NT2/D1 (cell line): ENCODE measurements around the gene DNMT1.
A peak's percentile ranks its signal among the peaks of the same experiment; 100 is the strongest.
"Not testable (repeated sequence)": the region's sequence is repeated elsewhere in the genome, so short reads cannot be mapped to it uniquely, and the experiment has no call there.

Source experiments
- DNase-seq: peaks from one replicate; pipeline ENCODE4 v3.0.0-alpha.2; 2011; ENCODE audit warnings: low read depth, low spot score
- H3K27me3 ChIP-seq: 2 replicates; pipeline ENCODE4 v1.6.0; 2011; ENCODE audit warnings: mild to moderate bottlenecking; ENCODE audit not compliant: insufficient read length, insufficient read depth
- H3K36me3 ChIP-seq: 2 replicates; pipeline ENCODE4 v1.6.1; 2011; ENCODE audit warnings: mild to moderate bottlenecking, low read length, mixed read lengths; ENCODE audit not compliant: insufficient read depth, insufficient read length
- H3K4me1 ChIP-seq: 2 replicates; pipeline ENCODE4 v1.5.1; 2011; ENCODE audit not compliant: insufficient read depth, insufficient read length
- H3K4me3 ChIP-seq: 2 replicates; pipeline ENCODE4 v1.5.1; 2011; ENCODE audit warnings: low read depth; ENCODE audit not compliant: insufficient read length
- H3K9ac ChIP-seq: 2 replicates; pipeline ENCODE4 v1.6.0; 2011; ENCODE audit warnings: low read depth; ENCODE audit not compliant: insufficient read length
- H3K9me3 ChIP-seq: 2 replicates; pipeline ENCODE4 v1.5.1; 2011; ENCODE audit warnings: mild to moderate bottlenecking, low read length; ENCODE audit not compliant: insufficient read depth
- SUZ12 ChIP-seq: IDR thresholded peaks from 2 replicates; pipeline ENCODE4 v1.6.1; 2011; ENCODE audit not compliant: insufficient read length, insufficient read depth; ENCODE audit errors: extremely low read depth
- YY1 ChIP-seq: IDR thresholded peaks from 2 replicates; pipeline ENCODE4 v1.6.1; 2011; ENCODE audit not compliant: insufficient read length, insufficient read depth
- ZNF274 ChIP-seq: IDR thresholded peaks from 2 replicates; pipeline ENCODE4 v1.6.1; 2011; ENCODE audit warnings: mild to moderate bottlenecking, low read depth, low read length

The DNMT1 gene

DNA sequence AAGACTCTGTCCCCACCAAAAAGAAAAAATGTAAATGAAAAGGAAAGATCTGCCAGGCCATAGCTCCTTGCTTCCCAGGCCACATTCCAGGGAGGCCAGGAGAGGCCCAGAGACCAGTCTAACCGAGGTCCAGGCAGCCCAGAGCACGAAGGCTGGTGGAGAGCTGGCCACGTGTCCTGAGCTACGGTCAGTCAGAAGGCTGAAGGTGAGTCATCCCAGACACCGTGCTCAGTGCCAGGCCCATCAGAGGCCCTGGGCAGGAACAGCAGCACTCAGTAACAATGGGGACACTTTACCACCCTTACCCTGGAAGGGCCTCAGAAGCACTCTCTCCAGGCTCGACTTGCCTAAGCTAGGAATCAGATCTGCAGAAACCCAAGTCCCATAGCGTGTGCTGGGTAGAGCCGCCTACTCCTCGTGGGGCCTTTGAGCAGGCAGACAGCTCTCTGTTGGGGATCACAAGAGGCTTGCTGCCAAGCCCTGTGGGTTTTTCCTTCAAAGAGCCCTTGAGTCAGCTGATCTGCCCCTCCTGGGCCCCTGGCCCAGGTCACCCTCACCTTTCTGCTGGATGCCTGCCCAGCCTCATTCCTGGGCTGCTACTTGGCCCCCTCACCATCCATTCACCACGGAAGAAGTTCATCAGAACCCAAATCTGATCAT, 11.6 kb upstream of the DNMT1 start:
- peaks cover 8% of the 10 kb centered on the region for H3K4me1 ChIP-seq
- no peaks in the 10 kb centered on the region for H3K27me3 ChIP-seq
- DNase-seq = no peak
- H3K36me3 ChIP-seq = no peaks in the 10 kb centered on the region
- H3K9me3 ChIP-seq = no peaks in the 10 kb centered on the region; the same call in 1 of the 2 replicates
- no peak overlapping the region for H3K9ac ChIP-seq
- TF ChIP-seq YY1 (no peak), SUZ12 (no peak), ZNF274 (no peak)
- H3K4me3 ChIP-seq = no peak overlapping the region

GRCh38 chr19:10205636-10206035, 10.9 kb upstream of the DNMT1 start:
- Histone ChIP-seq H3K27me3 (no peaks in the 10 kb centered on the region), H3K9ac (no peak overlapping the region), H3K4me3 (no peak overlapping the region), H3K4me1 (peaks cover 8% of the 10 kb centered on the region), H3K9me3 (no peaks in the 10 kb centered on the region; the same call in 1 of the 2 replicates), H3K36me3 (no peaks in the 10 kb centered on the region)
- DNase-seq = no peak
- TF ChIP-seq YY1 = no peak
- TF ChIP-seq SUZ12 = no peak
- TF ChIP-seq ZNF274 = no peak

DNA sequence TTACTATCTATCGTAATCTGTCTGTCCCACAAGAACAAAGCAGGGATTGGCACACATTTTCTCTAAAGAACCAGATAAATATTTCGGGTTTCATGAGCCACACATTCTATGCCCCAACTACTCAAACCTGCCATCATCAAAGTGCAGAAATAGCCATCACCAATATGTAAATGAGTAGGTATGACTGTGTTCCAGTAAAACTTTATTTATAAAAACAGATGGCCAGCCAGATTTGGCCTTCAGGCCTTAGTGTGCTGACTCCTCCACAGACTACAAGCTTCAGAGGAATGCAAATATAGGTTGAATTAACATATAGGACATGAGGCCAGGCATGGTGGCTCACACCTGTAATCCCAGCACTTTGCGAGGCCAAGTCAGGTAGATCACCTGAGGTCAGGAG, 8.9 kb upstream of the DNMT1 start:
- DNase-seq = no peak
- H3K9ac ChIP-seq = no peak overlapping the region
- TF ChIP-seq ZNF274 (no peak), YY1 (no peak), SUZ12 (no peak)
- H3K4me1 ChIP-seq = peaks cover 8% of the 10 kb centered on the region
- H3K4me3 ChIP-seq = no peak overlapping the region
- H3K36me3 ChIP-seq = no peaks in the 10 kb centered on the region
- H3K27me3 ChIP-seq = no peaks in the 10 kb centered on the region
- H3K9me3 ChIP-seq = no peaks in the 10 kb centered on the region; the same call in 1 of the 2 replicates

GRCh38 chr19:10201176-10201575, 6.4 kb upstream of the DNMT1 start:
- no peak overlapping the region for H3K4me3 ChIP-seq
- peaks cover 2% of the 10 kb centered on the region for H3K4me1 ChIP-seq
- TF ChIP-seq SUZ12 = no peak
- no peak for TF ChIP-seq ZNF274
- no peak for TF ChIP-seq YY1
- no peaks in the 10 kb centered on the region for H3K36me3 ChIP-seq
- H3K9me3 ChIP-seq = no peaks in the 10 kb centered on the region
- no peak overlapping the region for H3K9ac ChIP-seq
- DNase-seq = no peak
- H3K27me3 ChIP-seq = no peaks in the 10 kb centered on the region

DNA sequence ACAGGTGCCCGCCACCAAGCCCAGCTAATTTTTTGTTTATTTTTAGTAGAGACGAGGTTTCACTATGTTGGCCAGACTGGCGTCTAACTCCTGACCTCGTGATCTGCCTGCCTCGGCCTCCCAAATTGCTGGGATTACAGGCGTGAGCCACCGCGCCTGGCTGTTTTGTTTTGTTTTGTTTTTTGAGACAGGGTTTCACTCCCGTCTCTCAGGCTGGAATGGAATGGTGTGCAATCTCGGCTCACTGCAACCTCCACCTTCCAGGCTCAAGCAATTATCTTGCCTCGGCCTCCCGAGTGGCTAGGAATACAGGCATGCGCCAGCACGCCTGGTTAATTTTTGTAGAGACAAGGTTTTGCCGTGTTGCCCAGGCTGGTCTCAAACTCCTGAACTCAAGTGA, 5.3 kb upstream of the DNMT1 start:
- H3K4me1 ChIP-seq, H3K27me3 ChIP-seq, H3K9ac ChIP-seq, DNase-seq, H3K36me3 ChIP-seq, H3K4me3 ChIP-seq, H3K9me3 ChIP-seq: not testable (repeated sequence)

- H3K4me3 ChIP-seq, H3K27me3 ChIP-seq, H3K9me3 ChIP-seq, H3K4me1 ChIP-seq, DNase-seq, H3K36me3 ChIP-seq, H3K9ac ChIP-seq: not testable (repeated sequence)
Observed at GRCh38 chr19:10198889-10199644, 4.3 kb upstream of the DNMT1 start.

- H3K4me3 ChIP-seq = peak overlapping the region; percentile 76
- DNase-seq = no peak
- TF ChIP-seq YY1 = no peak
- TF ChIP-seq ZNF274 = no peak
- TF ChIP-seq SUZ12 = no peak
- peak overlapping the region; percentile 68 for H3K9ac ChIP-seq
- no peaks in the 10 kb centered on the region for H3K9me3 ChIP-seq
- H3K27me3 ChIP-seq = no peaks in the 10 kb centered on the region
- peaks cover 23% of the 10 kb centered on the region for H3K36me3 ChIP-seq
- peaks cover 5% of the 10 kb centered on the region for H3K4me1 ChIP-seq
Observed at GRCh38 chr19:10195199-10195519, 406 bp upstream of the DNMT1 start.
